Measurements from ENCODE around the gene CAMK2D.

DNA sequence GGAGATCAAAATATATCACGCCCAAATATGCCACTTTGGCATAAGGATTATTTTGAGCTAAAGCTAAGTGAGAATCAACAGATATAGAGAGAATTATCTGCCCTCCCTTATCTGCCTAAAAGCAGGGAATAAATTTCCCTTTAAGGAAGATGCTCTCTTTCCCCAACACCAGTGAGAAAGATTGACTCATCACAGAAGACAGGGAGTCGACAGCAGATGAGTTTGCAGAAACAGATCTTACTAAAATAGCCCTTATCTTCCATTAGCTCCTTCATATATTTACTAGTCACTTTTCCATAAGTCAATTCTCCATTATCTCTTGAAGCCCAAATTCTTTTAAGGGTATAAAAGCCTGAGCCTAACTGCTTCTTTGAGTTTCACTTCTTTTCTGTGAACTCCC lies 156.6 kb downstream of the CAMK2D start:
- TF ChIP-seq TAF1 (IDR thresholded peaks at IDR 0.05; ENCODE audit: borderline replicate concordance, insufficient read depth, low read length), result no peak
- no peak for TF ChIP-seq POLR2AphosphoS5 (IDR thresholded peaks at IDR 0.05; ENCODE audit: low read depth, low read length)
- TF ChIP-seq REST (IDR thresholded peaks at IDR 0.05; ENCODE audit: insufficient read depth in 1 of 2, low read depth in 2 of 2, low read length in 2 of 2), result no peak
- no peak for TF ChIP-seq SIN3A (IDR thresholded peaks at IDR 0.05; ENCODE audit: borderline replicate concordance, insufficient read depth, low read length)

All from PFSK-1 (cell line).